WTC11 (cell line): Measurements from ENCODE around the gene CCDC93. TPM values are rescaled to one million over a fixed set of nuclear protein-coding genes. Genes with fewer than 3 reads are reported as not detected.

Experiments
- ATAC-seq: fragments of 200-7000 bp; cut with Tn5 transposase; 2 replicates; pipeline ENCODE4 v1.10.0; 2021; ENCODE audit warnings: mild to moderate bottlenecking, moderate library complexity
- CTCF ChIA-PET: fragments of 300-600 bp; sonication (Branson Sonifier 250); formaldehyde crosslinking; loops from one replicate; lab custom pipeline; 2021; ENCODE audit warnings: antibody characterized with exemption; lab: Charles Lee
- POLR2A ChIA-PET: fragments of 350-600 bp; sonication (Branson Sonifier 250); formaldehyde crosslinking; loops from one replicate; lab custom pipeline; 2021; ENCODE audit warnings: antibody characterized with exemption; lab: Charles Lee
- DNase-seq: peaks from one replicate; pipeline ENCODE4 v3.0.0; 2021; ENCODE audit warnings: low spot score
- H3K27ac Mint-ChIP-seq: 2 replicates; pipeline ENCODE4 v1.8.0; 2021; ENCODE audit warnings: mixed read lengths
- H3K27me3 Mint-ChIP-seq: 2 replicates; pipeline ENCODE4 v1.8.0; 2021; ENCODE audit warnings: low read depth, mild to moderate bottlenecking, moderate library complexity, mixed read lengths
- H3K36me3 Mint-ChIP-seq: 2 replicates; pipeline ENCODE4 v1.8.0; 2021; ENCODE audit warnings: mixed read lengths
- H3K4me1 Mint-ChIP-seq: 2 replicates; pipeline ENCODE4 v1.8.0; 2022; ENCODE audit warnings: mixed read lengths
- H3K4me3 Mint-ChIP-seq: 2 replicates; pipeline ENCODE4 v1.8.0; 2021; ENCODE audit warnings: mild to moderate bottlenecking, moderate library complexity, mixed read lengths
- H3K9me3 Mint-ChIP-seq: 2 replicates; pipeline ENCODE4 v1.8.0; 2021; ENCODE audit warnings: mixed read lengths
- CBFB ChIP-seq: sonication (generic); formaldehyde crosslinking; IDR thresholded peaks from 2 replicates; pipeline ENCODE4 v1.8.1; 2022; ENCODE audit warnings: mild to moderate bottlenecking, low read depth, missing genetic modification reagents
- FOXJ3 ChIP-seq: sonication (generic); formaldehyde crosslinking; IDR thresholded peaks from 2 replicates; pipeline ENCODE4 v1.9.0; 2021; ENCODE audit warnings: missing genetic modification reagents, mild to moderate bottlenecking, borderline replicate concordance
- FOXK1 ChIP-seq: sonication (generic); formaldehyde crosslinking; IDR thresholded peaks from 2 replicates; pipeline ENCODE4 v1.8.0; 2022; ENCODE audit warnings: mild to moderate bottlenecking, moderate library complexity, missing genetic modification reagents
- JAZF1 ChIP-seq: fragments of 250-450 bp; sonication (Bioruptor Pico); IDR thresholded peaks from 2 replicates; pipeline ENCODE4 v1.9.0; 2021; ENCODE audit warnings: moderate library complexity, mild to moderate bottlenecking, inconsistent platforms
- TCF7 ChIP-seq: sonication (generic); formaldehyde crosslinking; IDR thresholded peaks from 2 replicates; pipeline ENCODE4 v1.8.0; 2022; ENCODE audit warnings: mild to moderate bottlenecking, low read depth, missing genetic modification reagents, moderate library complexity
- ZBTB21 ChIP-seq: sonication (generic); formaldehyde crosslinking; IDR thresholded peaks from 2 replicates; pipeline ENCODE4 v1.8.1; 2023; ENCODE audit warnings: mild to moderate bottlenecking, missing genetic modification reagents, borderline replicate concordance
- ZNF121 ChIP-seq: sonication (generic); formaldehyde crosslinking; IDR thresholded peaks from 2 replicates; pipeline ENCODE4 v1.8.0; 2023; ENCODE audit warnings: missing genetic modification reagents
- ZNF138 ChIP-seq: sonication (generic); formaldehyde crosslinking; conservative IDR thresholded peaks from 2 replicates; pipeline ENCODE4 v1.8.1; 2022; ENCODE audit warnings: mild to moderate bottlenecking, moderate library complexity, missing genetic modification reagents
- total RNA-seq: library from RNA; stranded (reverse); gene quantifications from 3 replicates; pipeline ENCODE4 v1.2.3, GENCODE V29; 2021
- TF ChIP-seq, protein P1 (sequence below): sonication (generic); formaldehyde crosslinking; IDR thresholded peaks from 2 replicates; pipeline ENCODE4 v1.8.0; 2023; ENCODE audit warnings: missing genetic modification reagents, mild to moderate bottlenecking, borderline replicate concordance
- TF ChIP-seq, protein P2 (sequence below): sonication (generic); formaldehyde crosslinking; IDR thresholded peaks from 2 replicates; pipeline ENCODE4 v1.8.1; 2023; ENCODE audit warnings: mild to moderate bottlenecking, missing genetic modification reagents
- TF ChIP-seq, protein P3 (sequence below): sonication (generic); formaldehyde crosslinking; IDR thresholded peaks from 2 replicates; pipeline ENCODE4 v1.8.1; 2023; ENCODE audit warnings: mild to moderate bottlenecking, missing genetic modification reagents, borderline replicate concordance
- TF ChIP-seq, protein P4 (sequence below): sonication (generic); formaldehyde crosslinking; conservative IDR thresholded peaks from 2 replicates; pipeline ENCODE4 v1.8.1; 2023; ENCODE audit warnings: mild to moderate bottlenecking, low read depth, missing genetic modification reagents, moderate library complexity

Gene CCDC93
- total RNA-seq, 1 experiment from 2014 or later, result 16.9 TPM

DNA sequence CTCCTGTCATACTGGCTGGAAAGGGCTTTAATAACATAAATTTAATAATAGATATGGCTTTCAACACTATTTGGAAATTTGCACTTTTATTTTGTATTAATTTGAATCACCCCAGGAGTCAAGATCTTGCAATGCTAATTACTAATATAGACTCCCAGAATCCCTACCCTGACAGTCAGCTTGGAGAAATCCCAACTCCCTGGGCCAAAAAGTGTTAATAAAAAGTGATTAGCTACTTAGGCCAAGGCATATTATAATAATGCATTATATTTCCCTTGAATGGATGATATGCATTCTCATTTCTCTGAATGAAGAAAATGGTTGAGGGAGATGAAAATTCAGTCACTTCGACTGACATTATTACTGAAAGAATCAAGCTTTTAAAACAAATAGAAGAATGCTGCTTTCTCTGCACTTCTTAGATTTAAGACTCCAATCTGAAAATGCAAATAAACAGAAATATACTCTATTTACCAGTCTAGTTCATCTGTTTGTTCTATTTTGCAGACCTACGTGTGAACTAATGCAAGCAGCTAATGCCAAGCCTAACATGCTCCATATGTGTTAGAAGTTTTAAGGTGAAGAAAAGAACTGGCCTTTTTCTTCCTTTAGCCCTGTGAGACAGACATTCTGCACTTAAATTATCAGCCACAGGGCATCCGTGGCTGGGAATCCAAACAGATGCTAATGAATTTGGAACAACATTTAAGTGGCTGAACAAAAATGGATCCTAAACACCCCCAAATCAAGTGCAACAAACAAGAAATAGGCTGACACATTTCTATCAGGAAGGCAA is 40.5 kb upstream of the CCDC93 start:
- POLR2A ChIA-PET, result no interaction called here
- 0 out of 2 replicates have a peak, but pooled peaks cover 2% of the 10 kb centered on the region for H3K27me3 Mint-ChIP-seq
- CTCF ChIA-PET, result interaction anchor here (3.1 kb wide), 1 partner anchor 8 kb away, joined by 19 read pairs; no protein-coding TSS in a partner anchor

DNA sequence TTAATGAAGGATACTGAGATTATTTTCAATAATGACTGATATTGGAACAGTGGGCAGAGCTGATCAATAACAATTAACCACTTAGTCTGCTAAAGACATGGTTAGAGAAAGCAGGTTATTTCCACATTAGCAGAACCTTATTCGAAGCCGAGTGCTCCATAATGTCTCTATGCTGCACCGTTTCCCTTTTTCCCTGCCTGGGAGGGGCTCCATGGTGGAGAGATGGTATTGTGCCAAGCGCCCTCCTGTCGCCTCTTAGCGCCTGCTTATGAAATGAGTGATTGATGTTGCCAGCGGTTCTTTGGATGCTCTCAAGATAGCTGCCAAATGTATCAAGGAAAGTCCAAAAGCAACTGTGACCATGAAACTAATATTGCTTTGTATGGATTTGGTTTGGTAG is 39.8 kb upstream of the CCDC93 start:
- TF ChIP-seq JAZF1 (CRISPR knock-in tag), result no peak
- no peak for DNase-seq
- peaks cover 10% of the 10 kb centered on the region for H3K4me1 Mint-ChIP-seq
- H3K27me3 Mint-ChIP-seq, result 0 out of 2 replicates have a peak, but pooled peaks cover 2% of the 10 kb centered on the region
- no peak for ATAC-seq
- ChIA-PET POLR2A (no interaction called here), CTCF (no interaction called here)
- no peaks in the 10 kb centered on the region for H3K36me3 Mint-ChIP-seq
- no peak overlapping the region for H3K4me3 Mint-ChIP-seq
- H3K9me3 Mint-ChIP-seq, result no peaks in the 10 kb centered on the region
- H3K27ac Mint-ChIP-seq, result no peak overlapping the region

More for the DNA sequence above, 40.5 kb upstream of the CCDC93 start:
- Mint-ChIP-seq H3K4me3 (no peak overlapping the region), H3K9me3 (no peaks in the 10 kb centered on the region), H3K36me3 (no peaks in the 10 kb centered on the region), H3K27ac (no peak overlapping the region), H3K4me1 (peaks cover 10% of the 10 kb centered on the region)
- DNase-seq, result no peak
- TF ChIP-seq TCF7 (CRISPR knock-in tag) (no peak), FOXJ3 (CRISPR knock-in tag) (no peak), CBFB (CRISPR knock-in tag) (no peak), ZNF121 (no peak)
- TF ChIP-seq, protein P1, sequence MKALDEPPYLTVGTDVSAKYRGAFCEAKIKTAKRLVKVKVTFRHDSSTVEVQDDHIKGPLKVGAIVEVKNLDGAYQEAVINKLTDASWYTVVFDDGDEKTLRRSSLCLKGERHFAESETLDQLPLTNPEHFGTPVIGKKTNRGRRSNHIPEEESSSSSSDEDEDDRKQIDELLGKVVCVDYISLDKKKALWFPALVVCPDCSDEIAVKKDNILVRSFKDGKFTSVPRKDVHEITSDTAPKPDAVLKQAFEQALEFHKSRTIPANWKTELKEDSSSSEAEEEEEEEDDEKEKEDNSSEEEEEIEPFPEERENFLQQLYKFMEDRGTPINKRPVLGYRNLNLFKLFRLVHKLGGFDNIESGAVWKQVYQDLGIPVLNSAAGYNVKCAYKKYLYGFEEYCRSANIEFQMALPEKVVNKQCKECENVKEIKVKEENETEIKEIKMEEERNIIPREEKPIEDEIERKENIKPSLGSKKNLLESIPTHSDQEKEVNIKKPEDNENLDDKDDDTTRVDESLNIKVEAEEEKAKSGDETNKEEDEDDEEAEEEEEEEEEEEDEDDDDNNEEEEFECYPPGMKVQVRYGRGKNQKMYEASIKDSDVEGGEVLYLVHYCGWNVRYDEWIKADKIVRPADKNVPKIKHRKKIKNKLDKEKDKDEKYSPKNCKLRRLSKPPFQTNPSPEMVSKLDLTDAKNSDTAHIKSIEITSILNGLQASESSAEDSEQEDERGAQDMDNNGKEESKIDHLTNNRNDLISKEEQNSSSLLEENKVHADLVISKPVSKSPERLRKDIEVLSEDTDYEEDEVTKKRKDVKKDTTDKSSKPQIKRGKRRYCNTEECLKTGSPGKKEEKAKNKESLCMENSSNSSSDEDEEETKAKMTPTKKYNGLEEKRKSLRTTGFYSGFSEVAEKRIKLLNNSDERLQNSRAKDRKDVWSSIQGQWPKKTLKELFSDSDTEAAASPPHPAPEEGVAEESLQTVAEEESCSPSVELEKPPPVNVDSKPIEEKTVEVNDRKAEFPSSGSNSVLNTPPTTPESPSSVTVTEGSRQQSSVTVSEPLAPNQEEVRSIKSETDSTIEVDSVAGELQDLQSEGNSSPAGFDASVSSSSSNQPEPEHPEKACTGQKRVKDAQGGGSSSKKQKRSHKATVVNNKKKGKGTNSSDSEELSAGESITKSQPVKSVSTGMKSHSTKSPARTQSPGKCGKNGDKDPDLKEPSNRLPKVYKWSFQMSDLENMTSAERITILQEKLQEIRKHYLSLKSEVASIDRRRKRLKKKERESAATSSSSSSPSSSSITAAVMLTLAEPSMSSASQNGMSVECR (CRISPR knock-in tag), result no peak
- ATAC-seq, result no peak

DNA sequence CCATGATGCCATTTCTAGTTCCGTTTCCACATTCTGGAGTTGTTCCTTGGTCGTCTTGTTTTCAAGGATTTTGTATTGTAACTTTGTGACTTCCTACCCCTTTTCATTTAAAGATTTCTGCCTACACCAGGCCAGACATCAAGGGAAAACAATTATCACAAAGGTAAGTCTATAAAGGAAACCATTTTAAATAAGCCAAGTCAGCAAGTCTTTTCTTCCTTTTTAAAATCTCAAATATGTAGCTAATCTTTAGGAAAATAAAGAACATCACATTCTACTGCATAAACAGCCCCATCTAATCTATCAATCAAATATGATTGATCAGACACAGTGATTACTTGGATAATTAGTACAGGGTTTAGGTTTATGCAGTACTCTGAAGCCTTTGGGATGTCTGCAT is 38.6 kb upstream of the CCDC93 start:
- Mint-ChIP-seq H3K27ac (no peak overlapping the region), H3K4me3 (no peak overlapping the region), H3K4me1 (peaks cover 10% of the 10 kb centered on the region), H3K27me3 (0 out of 2 replicates have a peak, but pooled peaks cover 2% of the 10 kb centered on the region), H3K36me3 (no peaks in the 10 kb centered on the region), H3K9me3 (no peaks in the 10 kb centered on the region)
- TF ChIP-seq TCF7 (CRISPR knock-in tag), result no peak
- TF ChIP-seq FOXK1 (CRISPR knock-in tag), result no peak
- TF ChIP-seq, protein P2, sequence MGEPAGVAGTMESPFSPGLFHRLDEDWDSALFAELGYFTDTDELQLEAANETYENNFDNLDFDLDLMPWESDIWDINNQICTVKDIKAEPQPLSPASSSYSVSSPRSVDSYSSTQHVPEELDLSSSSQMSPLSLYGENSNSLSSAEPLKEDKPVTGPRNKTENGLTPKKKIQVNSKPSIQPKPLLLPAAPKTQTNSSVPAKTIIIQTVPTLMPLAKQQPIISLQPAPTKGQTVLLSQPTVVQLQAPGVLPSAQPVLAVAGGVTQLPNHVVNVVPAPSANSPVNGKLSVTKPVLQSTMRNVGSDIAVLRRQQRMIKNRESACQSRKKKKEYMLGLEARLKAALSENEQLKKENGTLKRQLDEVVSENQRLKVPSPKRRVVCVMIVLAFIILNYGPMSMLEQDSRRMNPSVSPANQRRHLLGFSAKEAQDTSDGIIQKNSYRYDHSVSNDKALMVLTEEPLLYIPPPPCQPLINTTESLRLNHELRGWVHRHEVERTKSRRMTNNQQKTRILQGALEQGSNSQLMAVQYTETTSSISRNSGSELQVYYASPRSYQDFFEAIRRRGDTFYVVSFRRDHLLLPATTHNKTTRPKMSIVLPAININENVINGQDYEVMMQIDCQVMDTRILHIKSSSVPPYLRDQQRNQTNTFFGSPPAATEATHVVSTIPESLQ (CRISPR knock-in tag), result no peak
- no peak for TF ChIP-seq ZNF138 (CRISPR knock-in tag)
- TF ChIP-seq, protein P3, sequence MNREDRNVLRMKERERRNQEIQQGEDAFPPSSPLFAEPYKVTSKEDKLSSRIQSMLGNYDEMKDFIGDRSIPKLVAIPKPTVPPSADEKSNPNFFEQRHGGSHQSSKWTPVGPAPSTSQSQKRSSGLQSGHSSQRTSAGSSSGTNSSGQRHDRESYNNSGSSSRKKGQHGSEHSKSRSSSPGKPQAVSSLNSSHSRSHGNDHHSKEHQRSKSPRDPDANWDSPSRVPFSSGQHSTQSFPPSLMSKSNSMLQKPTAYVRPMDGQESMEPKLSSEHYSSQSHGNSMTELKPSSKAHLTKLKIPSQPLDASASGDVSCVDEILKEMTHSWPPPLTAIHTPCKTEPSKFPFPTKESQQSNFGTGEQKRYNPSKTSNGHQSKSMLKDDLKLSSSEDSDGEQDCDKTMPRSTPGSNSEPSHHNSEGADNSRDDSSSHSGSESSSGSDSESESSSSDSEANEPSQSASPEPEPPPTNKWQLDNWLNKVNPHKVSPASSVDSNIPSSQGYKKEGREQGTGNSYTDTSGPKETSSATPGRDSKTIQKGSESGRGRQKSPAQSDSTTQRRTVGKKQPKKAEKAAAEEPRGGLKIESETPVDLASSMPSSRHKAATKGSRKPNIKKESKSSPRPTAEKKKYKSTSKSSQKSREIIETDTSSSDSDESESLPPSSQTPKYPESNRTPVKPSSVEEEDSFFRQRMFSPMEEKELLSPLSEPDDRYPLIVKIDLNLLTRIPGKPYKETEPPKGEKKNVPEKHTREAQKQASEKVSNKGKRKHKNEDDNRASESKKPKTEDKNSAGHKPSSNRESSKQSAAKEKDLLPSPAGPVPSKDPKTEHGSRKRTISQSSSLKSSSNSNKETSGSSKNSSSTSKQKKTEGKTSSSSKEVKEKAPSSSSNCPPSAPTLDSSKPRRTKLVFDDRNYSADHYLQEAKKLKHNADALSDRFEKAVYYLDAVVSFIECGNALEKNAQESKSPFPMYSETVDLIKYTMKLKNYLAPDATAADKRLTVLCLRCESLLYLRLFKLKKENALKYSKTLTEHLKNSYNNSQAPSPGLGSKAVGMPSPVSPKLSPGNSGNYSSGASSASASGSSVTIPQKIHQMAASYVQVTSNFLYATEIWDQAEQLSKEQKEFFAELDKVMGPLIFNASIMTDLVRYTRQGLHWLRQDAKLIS (CRISPR knock-in tag), result no peak
- TF ChIP-seq, protein P4, sequence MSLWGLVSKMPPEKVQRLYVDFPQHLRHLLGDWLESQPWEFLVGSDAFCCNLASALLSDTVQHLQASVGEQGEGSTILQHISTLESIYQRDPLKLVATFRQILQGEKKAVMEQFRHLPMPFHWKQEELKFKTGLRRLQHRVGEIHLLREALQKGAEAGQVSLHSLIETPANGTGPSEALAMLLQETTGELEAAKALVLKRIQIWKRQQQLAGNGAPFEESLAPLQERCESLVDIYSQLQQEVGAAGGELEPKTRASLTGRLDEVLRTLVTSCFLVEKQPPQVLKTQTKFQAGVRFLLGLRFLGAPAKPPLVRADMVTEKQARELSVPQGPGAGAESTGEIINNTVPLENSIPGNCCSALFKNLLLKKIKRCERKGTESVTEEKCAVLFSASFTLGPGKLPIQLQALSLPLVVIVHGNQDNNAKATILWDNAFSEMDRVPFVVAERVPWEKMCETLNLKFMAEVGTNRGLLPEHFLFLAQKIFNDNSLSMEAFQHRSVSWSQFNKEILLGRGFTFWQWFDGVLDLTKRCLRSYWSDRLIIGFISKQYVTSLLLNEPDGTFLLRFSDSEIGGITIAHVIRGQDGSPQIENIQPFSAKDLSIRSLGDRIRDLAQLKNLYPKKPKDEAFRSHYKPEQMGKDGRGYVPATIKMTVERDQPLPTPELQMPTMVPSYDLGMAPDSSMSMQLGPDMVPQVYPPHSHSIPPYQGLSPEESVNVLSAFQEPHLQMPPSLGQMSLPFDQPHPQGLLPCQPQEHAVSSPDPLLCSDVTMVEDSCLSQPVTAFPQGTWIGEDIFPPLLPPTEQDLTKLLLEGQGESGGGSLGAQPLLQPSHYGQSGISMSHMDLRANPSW, result no peak
- TF ChIP-seq ZBTB21 (CRISPR knock-in tag), result no peak
- ChIA-PET POLR2A (no interaction called here), CTCF (interaction anchor here (2.3 kb wide), 1 partner anchor 20 kb away, joined by 7 read pairs; no protein-coding TSS in a partner anchor)
- DNase-seq (no peak), ATAC-seq (no peak)
